GM18519 (cell line): Measurements from ENCODE around the gene TBK1.
"Not testable (repeated sequence)": the region's sequence is repeated elsewhere in the genome, so short reads cannot be mapped to it uniquely, and the experiment has no call there.

Experiments used
- ATAC-seq: cut with Tn5 transposase; IDR thresholded peaks from one replicate; pipeline ENCODE4 v1.9.1; 2021; ENCODE audit warnings: mild to moderate bottlenecking, moderate library complexity; ENCODE audit not compliant: unreplicated experiment, low FRiP score

The TBK1 gene

GRCh38 chr12:64493513-64493912 is 41.6 kb downstream of the TBK1 start:
- no peak for ATAC-seq

GRCh38 chr12:64494998-64495729 is 43.2 kb downstream of the TBK1 start:
- ATAC-seq: no peak

- no peak for ATAC-seq
Measured at GRCh38 chr12:64496839-64497400, 45.0 kb downstream of the TBK1 start.

- ATAC-seq: no peak
Measured at GRCh38 chr12:64497484-64497883, 45.6 kb downstream of the TBK1 start.

GRCh38 chr12:64497903-64498302 is 46.0 kb downstream of the TBK1 start:
- ATAC-seq: no peak

GRCh38 chr12:64500394-64500793 is 48.5 kb downstream of the TBK1 start:
- no peak for ATAC-seq

- no peak for ATAC-seq
Measured at GRCh38 chr12:64501486-64501885, 49.6 kb downstream of the TBK1 start.

GRCh38 chr12:64506955-64507354 is 55.0 kb downstream of the TBK1 start:
- no peak for ATAC-seq

GRCh38 chr12:64510667-64511066 is 58.7 kb downstream of the TBK1 start:
- ATAC-seq: no peak

- no peak for ATAC-seq
Measured at GRCh38 chr12:64518396-64518795, 66.5 kb downstream of the TBK1 start.

- ATAC-seq: no peak
Measured at GRCh38 chr12:64521833-64522232, 69.9 kb downstream of the TBK1 start.

GRCh38 chr12:64522316-64522715 is 70.4 kb downstream of the TBK1 start:
- no peak for ATAC-seq

GRCh38 chr12:64522807-64523206 is 70.9 kb downstream of the TBK1 start:
- no peak for ATAC-seq

GRCh38 chr12:64523565-64524444 is 71.9 kb downstream of the TBK1 start:
- not testable (repeated sequence) for ATAC-seq

GRCh38 chr12:64525461-64526160 is 73.7 kb downstream of the TBK1 start:
- no peak for ATAC-seq

GRCh38 chr12:64526859-64527258 is 74.9 kb downstream of the TBK1 start:
- ATAC-seq: no peak

GRCh38 chr12:64528616-64529015 is 76.7 kb downstream of the TBK1 start:
- no peak for ATAC-seq

GRCh38 chr12:64530566-64530965 is 78.6 kb downstream of the TBK1 start:
- ATAC-seq: no peak

- ATAC-seq: no peak
Measured at GRCh38 chr12:64531665-64532334, 79.9 kb downstream of the TBK1 start.

GRCh38 chr12:64532734-64533351 is 80.9 kb downstream of the TBK1 start:
- ATAC-seq: no peak
